Small intestine (tissue), 7 donors: Measurements from ENCODE around the gene TRERF1. TPM values are rescaled to one million over a fixed set of nuclear protein-coding genes. Genes with fewer than 3 reads are reported as not detected.
"Not testable (repeated sequence)": the region's sequence is repeated elsewhere in the genome, so short reads cannot be mapped to it uniquely, and the experiment has no call there.

Source experiments
- DNase-seq, 2 donors: peaks; one replicate each; pipeline versions ENCODE4 v3.0.0 to v3.0.0-alpha.2; 2013
- FAIRE-seq: peaks from 2 replicates; lab custom pipeline; 2012; peaks lifted over from hg19 to GRCh38; lab: Jason Lieb, UNC
- H3K27ac ChIP-seq, 3 donors: one replicate each; pipeline ENCODE4 v1.5.1; 2013; ENCODE audit warnings: low read length in 2 of 3, mild to moderate bottlenecking in 2 of 3, control low read depth in 1 of 3, inconsistent platforms in 1 of 3, low read depth in 1 of 3, moderate library complexity in 1 of 3
- H3K27me3 ChIP-seq, 3 donors: one replicate each; pipeline ENCODE4 v1.6.1; 2013; ENCODE audit warnings: low read length in 3 of 3, inconsistent platforms in 1 of 3; ENCODE audit not compliant: control insufficient read depth in 3 of 3, insufficient read depth in 3 of 3
- H3K36me3 ChIP-seq, 3 donors: one replicate each; pipeline ENCODE4 v1.6.1; 2013; ENCODE audit warnings: low read length in 3 of 3, inconsistent platforms in 1 of 3, low read depth in 1 of 3, mild to moderate bottlenecking in 1 of 3, moderate library complexity in 1 of 3; ENCODE audit not compliant: control insufficient read depth in 3 of 3, insufficient read depth in 2 of 3
- H3K4me1 ChIP-seq, 3 donors: one replicate each; pipeline ENCODE4 v1.6.1; 2013; ENCODE audit warnings: low read length in 2 of 3, inconsistent platforms in 1 of 3, low read depth in 1 of 3, mild to moderate bottlenecking in 1 of 3, moderate library complexity in 1 of 3; ENCODE audit not compliant: control insufficient read depth in 3 of 3, insufficient read depth in 2 of 3
- H3K4me3 ChIP-seq, 3 donors: one replicate each; pipeline ENCODE4 v1.5.1; 2013; ENCODE audit warnings: low read length in 3 of 3, control low read depth in 1 of 3, inconsistent platforms in 1 of 3, low read depth in 1 of 3, mild to moderate bottlenecking in 1 of 3, moderate library complexity in 1 of 3
- H3K9me3 ChIP-seq, 2 donors: one replicate each; pipeline ENCODE4 v1.6.1; 2013; ENCODE audit warnings: low read depth in 1 of 2, low read length in 1 of 2; ENCODE audit not compliant: control insufficient read depth in 2 of 2, insufficient read depth in 1 of 2
- WGBS, 3 donors: extraction: QIAGEN DNeasy Blood & Tissue Kit; methylation state at CpG; one replicate each; pipeline ENCODE4 v1.1.7; 2013; 5-methylcytosine and 5-hydroxymethylcytosine counted together
- polyA plus RNA-seq, 4 donors: library from polyadenylated mRNA; stranded (reverse) in 3 of 4; unstranded in 1 of 4; fragments of 200-250 nt in 3 of 4; fragments of 120-200 nt in 1 of 4; gene quantifications; one replicate each; pipeline versions ENCODE4 v1.2.1 to v1.2.3, GENCODE V29; 2013
- donor health status: healthy with polysubstance abuse.
- donor health status: control.
- donor health status: control.
- donor health status: Bipolar disorder and iron deficiency.
- donor health status: healthy.

The TRERF1 gene
- polyA plus RNA-seq, 4 donors: 0.22 to 5.0 (median 2.3) TPM

DNA sequence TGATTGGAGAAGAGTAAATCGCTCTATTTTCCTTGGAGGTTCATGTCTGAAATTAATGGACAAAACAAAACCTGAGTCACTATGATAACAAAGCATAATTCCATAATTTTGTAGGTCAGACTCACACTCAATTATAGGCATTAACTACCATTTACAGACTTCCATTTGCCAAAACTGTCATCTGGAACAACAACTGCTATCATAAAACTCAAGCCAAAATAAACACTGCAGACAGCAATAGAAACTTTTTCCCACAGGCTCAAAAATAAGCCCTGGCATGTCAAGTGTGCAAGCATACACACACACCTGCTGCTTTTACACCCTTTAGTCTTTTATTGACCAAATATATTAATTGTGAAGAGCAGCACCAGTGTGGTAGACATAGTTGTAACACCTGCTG lies 241.2 kb downstream of the TRERF1 start:
- Histone ChIP-seq H3K27me3 (no peaks in the 10 kb centered on the region), H3K4me3 (no peak overlapping the region), H3K4me1 (no peaks in the 10 kb centered on the region), H3K9me3 (no peaks in the 10 kb centered on the region), H3K36me3 (peaks cover 9 to 34% (median 12%) of the 10 kb centered on the region in 3 donors), H3K27ac (no peak overlapping the region)
- FAIRE-seq (no peak), DNase-seq (no peak)
- WGBS, 3 donors: no CpG with 5 or more reads among the region's 1 CpG

DNA sequence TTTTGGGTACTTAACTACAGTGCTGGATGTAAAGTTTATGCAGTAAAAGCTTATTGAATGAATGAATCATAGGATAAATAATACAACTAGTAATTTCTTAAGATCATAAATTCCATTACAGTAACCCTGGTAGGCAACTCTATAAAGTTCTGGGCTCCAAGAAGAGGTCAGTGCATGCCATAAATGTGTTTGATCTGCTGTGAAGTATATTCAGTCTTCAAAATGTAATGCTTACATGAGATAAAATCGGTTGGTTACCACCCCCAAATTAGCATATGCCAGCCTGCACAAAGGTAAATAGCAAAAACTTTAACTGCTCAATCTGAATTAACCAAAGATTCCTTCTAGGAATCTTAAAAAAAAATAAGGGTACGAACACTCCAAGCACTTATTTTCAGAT lies 244.2 kb downstream of the TRERF1 start:
- DNase-seq, H3K4me3 ChIP-seq, FAIRE-seq, H3K9me3 ChIP-seq, H3K27me3 ChIP-seq, H3K27ac ChIP-seq: not testable (repeated sequence)
- H3K36me3 ChIP-seq: peaks cover 9 to 31% (median 10%) of the 10 kb centered on the region in 3 donors
- H3K4me1 ChIP-seq: peaks cover 0 to 15% (median 2%) of the 10 kb centered on the region in 3 donors
- 39 to 73% (median 48%) methylated on average over 2 of the region's 2 CpGs for WGBS, 3 donors

DNA sequence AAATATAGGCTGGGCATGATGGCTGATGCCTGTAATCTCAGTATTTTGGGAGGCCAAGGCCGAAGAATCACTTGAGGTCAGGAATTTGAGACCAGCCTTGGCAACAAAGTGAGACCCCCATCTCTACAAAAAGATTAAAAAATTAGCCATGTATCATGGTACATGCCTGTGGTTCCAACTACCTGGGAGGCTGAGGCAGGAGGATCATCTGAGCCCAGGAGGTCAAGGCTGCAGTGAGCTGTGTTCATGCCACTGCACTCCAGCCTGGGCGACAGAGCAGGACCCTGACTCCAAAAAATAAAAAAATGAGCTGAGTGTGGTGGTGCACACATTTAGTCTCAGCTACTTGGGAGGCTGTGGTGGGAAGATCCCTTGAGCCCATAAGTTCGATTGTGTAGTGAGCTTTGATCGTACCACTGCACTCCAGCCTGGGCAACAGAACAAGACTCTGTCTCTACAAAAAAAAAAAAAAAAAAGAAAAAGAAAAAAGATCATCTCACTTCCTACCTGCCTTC lies 246.9 kb downstream of the TRERF1 start:
- peaks cover 0 to 23% (median 2%) of the 10 kb centered on the region in 3 donors for H3K4me1 ChIP-seq
- H3K9me3 ChIP-seq: no peaks in the 10 kb centered on the region
- H3K27me3 ChIP-seq: no peaks in the 10 kb centered on the region
- DNase-seq (no peak), FAIRE-seq (no peak)
- H3K36me3 ChIP-seq: peaks cover 3 to 23% (median 10%) of the 10 kb centered on the region in 3 donors
- no peak overlapping the region for H3K4me3 ChIP-seq
- WGBS, 3 donors: 45 to 72% (median 48%) methylated on average over 4 of the region's 4 CpGs
- H3K27ac ChIP-seq: peak overlapping the region in 2 of 3 donors; percentile 61 to 68

DNA sequence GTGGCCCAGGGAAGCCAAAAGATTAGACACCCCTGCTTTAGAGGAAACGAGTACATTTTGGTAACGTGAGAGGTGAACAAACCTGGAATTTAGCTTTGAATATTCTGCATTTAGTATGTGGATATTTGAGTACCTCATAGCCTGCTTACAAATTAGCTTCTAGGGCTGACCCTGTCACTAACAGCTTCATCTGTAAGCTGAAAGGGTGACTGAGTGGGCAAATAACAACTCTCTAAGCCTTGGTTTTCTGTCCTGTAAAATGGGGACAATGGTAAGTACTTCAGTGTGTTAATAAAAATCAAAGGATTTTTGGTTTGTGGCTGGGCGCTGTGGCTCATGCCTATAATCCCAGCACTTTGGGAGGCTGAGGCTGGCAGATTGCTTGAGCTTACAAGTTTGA lies 248.5 kb downstream of the TRERF1 start:
- H3K9me3 ChIP-seq: peaks cover 0 to 6% of the 10 kb centered on the region in 2 donors
- peaks cover 2 to 17% (median 6%) of the 10 kb centered on the region in 3 donors for H3K36me3 ChIP-seq
- DNase-seq (no peak), FAIRE-seq (no peak)
- H3K4me3 ChIP-seq: no peak overlapping the region
- no peaks in the 10 kb centered on the region for H3K27me3 ChIP-seq
- peaks cover 0 to 23% (median 2%) of the 10 kb centered on the region in 3 donors for H3K4me1 ChIP-seq
- H3K27ac ChIP-seq: no peak overlapping the region
- 89 to 93% (median 91%) methylated on average over 3 of the region's 3 CpGs for WGBS, 3 donors

DNA sequence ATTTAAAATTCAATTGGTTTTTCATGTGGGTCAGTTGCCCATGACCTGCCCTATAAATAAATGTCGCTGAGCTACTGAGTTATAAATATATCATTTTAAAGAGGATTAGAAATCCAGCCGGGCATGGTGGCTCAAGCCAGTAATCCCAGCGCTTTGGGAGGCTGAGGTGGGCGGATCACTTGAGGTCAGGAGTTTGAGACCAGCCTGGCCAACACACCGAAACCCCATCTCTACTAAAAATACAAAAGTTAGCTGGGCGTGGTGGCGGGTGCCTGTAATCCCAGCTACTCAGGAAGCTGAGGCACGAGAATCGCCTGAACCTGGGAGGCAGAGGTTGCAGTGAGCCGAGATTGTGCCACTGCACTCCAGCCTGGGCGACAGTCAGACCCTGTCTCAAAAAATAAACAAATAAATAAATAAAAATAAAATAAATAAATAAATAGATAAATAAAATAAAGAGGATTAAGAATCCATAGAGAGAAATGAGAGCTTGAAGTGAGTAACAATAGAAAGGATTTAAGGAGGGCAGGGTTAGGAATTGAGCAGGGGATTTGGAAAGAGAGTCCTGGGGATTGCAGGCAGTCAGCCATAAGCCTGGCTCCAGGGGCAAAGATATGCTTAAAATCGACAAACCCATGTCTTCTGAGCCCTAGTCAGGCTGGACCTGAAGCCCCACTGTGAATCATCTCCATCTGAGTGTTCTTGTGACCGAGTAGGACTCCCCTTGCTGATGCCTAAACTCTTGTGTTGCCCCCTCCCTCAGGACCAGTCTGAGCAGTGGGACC lies 249.4 kb downstream of the TRERF1 start:
- 80 to 86% (median 82%) methylated on average over 13 of the region's 13 CpGs for WGBS, 3 donors
- Histone ChIP-seq H3K36me3 (peaks cover 0 to 17% (median 6%) of the 10 kb centered on the region in 3 donors), H3K4me1 (peaks cover 0 to 28% (median 2%) of the 10 kb centered on the region in 3 donors)
- not testable (repeated sequence) for H3K27me3 ChIP-seq, H3K9me3 ChIP-seq, FAIRE-seq, DNase-seq, H3K27ac ChIP-seq, H3K4me3 ChIP-seq

DNA sequence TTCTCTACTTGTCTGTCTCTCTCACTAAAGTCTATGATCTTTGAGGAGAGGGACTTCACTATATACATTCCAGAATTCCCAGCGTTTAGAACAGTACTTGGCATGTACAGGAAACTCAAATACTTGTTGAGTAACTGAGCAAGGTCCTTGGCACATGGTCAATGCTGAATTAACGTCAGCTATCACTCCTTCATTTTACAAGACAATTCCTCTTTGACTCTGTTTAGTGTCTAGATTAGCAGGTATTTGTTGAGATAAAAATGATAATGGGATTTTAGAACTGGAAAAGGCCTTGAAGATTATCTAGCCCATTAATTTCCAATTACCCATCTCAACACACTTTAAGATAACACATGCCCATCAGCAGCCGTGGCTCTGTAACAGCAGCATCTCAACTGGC lies 250.3 kb downstream of the TRERF1 start:
- peaks cover 0 to 28% (median 2%) of the 10 kb centered on the region in 3 donors for H3K4me1 ChIP-seq
- no peaks in the 10 kb centered on the region for H3K27me3 ChIP-seq
- FAIRE-seq: no peak
- 13 to 42% (median 34%) methylated on average over 3 of the region's 3 CpGs for WGBS, 3 donors
- H3K9me3 ChIP-seq: peaks cover 0 to 6% of the 10 kb centered on the region in 2 donors
- DNase-seq: peak in 1 of 2 donors; percentile 37
- no peak overlapping the region for H3K4me3 ChIP-seq
- no peak overlapping the region for H3K27ac ChIP-seq
- peaks cover 0 to 16% (median 2%) of the 10 kb centered on the region in 3 donors for H3K36me3 ChIP-seq

DNA sequence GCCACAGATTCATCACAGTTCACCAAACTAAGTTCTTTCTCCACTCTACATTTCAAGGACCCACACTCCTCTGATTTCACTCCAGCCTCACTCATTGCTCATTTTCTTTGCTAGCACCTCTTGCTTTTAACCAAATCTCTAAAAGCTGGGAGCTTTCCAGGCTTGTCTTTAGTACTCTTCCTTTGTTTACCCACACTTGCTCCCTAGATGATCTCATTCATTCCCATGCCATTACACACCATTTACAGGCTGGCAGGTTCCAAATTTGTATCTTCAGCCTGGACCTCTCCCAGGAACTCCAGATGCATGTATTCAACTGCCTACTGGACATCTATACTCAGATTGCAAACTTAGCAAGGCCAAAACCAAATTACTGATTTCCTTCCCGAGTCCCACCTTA lies 251.7 kb downstream of the TRERF1 start:
- 41 to 58% (median 49%) methylated on average over 1 of the region's 1 CpG for WGBS, 3 donors
- Histone ChIP-seq H3K27ac (no peak overlapping the region), H3K4me3 (no peak overlapping the region), H3K27me3 (no peaks in the 10 kb centered on the region), H3K9me3 (peaks cover 0 to 6% of the 10 kb centered on the region in 2 donors), H3K4me1 (peaks cover 0 to 26% (median 2%) of the 10 kb centered on the region in 3 donors), H3K36me3 (peaks cover 0 to 14% (median 0%) of the 10 kb centered on the region in 3 donors)
- FAIRE-seq (no peak), DNase-seq (peak in 1 of 2 donors; percentile 24)

DNA sequence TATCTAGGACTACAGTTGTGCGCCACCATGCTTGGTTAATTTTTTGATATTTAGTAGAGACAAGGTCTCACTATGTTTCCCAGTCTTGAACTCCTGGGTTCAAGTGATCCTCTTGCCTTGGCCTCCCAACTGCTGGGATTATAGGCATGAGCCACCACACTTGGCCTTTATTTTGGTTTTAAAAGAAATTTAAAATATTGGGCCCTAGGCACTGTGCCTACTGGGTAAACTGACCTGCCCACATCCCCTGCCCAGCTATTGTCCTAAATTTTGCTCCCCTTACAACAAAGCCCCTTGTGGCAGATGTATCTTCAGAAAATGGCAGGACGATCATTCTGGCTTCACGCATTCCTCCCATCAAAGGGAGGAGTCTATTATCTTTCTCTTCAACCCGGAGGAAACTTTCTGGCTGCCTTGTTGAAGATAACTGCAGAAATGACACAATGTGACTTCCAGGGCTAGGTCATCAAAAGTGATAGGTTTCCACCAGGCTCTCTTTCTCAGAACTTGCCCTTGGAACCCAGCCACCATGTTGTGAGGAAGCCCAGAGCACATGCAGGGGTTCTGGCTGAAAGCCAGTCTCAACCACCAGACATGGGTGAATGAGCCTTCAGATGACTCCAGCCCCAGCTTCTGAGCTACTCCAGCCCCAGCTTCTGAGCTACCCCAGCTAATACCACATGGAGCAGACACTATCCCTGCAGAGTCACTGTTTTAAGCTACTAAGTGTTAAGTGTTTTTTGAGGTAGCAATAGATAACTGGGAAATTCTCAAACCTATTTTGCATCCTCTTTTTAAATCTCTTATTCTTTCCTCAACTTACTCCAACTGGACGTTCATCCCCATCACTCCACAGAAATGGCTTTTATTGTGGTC lies 252.4 kb downstream of the TRERF1 start:
- 88 to 94% (median 94%) methylated on average over 5 of the region's 5 CpGs for WGBS, 3 donors
- Histone ChIP-seq H3K36me3 (peaks cover 0 to 12% (median 0%) of the 10 kb centered on the region in 3 donors), H3K4me1 (peaks cover 0 to 20% (median 2%) of the 10 kb centered on the region in 3 donors), H3K4me3 (no peak overlapping the region), H3K27me3 (no peaks in the 10 kb centered on the region), H3K27ac (no peak overlapping the region), H3K9me3 (peaks cover 0 to 6% of the 10 kb centered on the region in 2 donors)
- no peak for DNase-seq
- no peak for FAIRE-seq
